Choroid plexus epithelial cell (primary cell): ENCODE measurements around the gene GPR37L1.
A peak's percentile ranks its signal among the peaks of the same experiment; 100 is the strongest.

Experiments
- DNase-seq: peaks from one replicate; pipeline ENCODE4 v3.0.0-alpha.2; 2010; ENCODE audit warnings: low read depth
- H3K4me3 ChIP-seq: 2 replicates; pipeline ENCODE4 v1.5.1; 2011; ENCODE audit warnings: low read depth, mild to moderate bottlenecking, control low read depth, low read length, moderate library complexity
- CTCF ChIP-seq: conservative IDR thresholded peaks from 2 replicates; pipeline ENCODE4 v1.5.1; 2011; ENCODE audit warnings: low read depth, mild to moderate bottlenecking, control low read depth, inconsistent platforms, low read length, moderate library complexity

GPR37L1 gene

GRCh38 chr1:202122639-202123335 lies at the start of gene GPR37L1:
Gene GPR37L1 (plus strand): TSS chr1:202122917. CDS start chr1:202122964, 47 bp downstream.
- peak; percentile 69 for TF ChIP-seq CTCF
- DNase-seq = peak; percentile 64
- H3K4me3 ChIP-seq = no peak within 1 kb of the TSS

GRCh38 chr1:202073206-202073605 lies 49.5 kb upstream of the GPR37L1 start:
- TF ChIP-seq CTCF = no peak
- H3K4me3 ChIP-seq = no peak overlapping the region
- DNase-seq = no peak

GRCh38 chr1:202074985-202075384 lies 47.7 kb upstream of the GPR37L1 start:
- no peak overlapping the region for H3K4me3 ChIP-seq
- TF ChIP-seq CTCF = no peak

GRCh38 chr1:202075389-202075788 lies 47.3 kb upstream of the GPR37L1 start:
- no peak for TF ChIP-seq CTCF
- no peak overlapping the region for H3K4me3 ChIP-seq
- no peak for DNase-seq

More at GRCh38 chr1:202074985-202075384, 47.7 kb upstream of the GPR37L1 start:
- no peak for DNase-seq

- TF ChIP-seq CTCF = no peak
- no peak overlapping the region for H3K4me3 ChIP-seq
- no peak for DNase-seq
These were observed 46.6 kb upstream of the GPR37L1 start for GRCh38 chr1:202076050-202076511.

- no peak for TF ChIP-seq CTCF
- no peak overlapping the region for H3K4me3 ChIP-seq
- no peak for DNase-seq
These were observed 44.5 kb upstream of the GPR37L1 start for GRCh38 chr1:202078241-202078640.

GRCh38 chr1:202081992-202082391 lies 40.7 kb upstream of the GPR37L1 start:
- H3K4me3 ChIP-seq = no peak overlapping the region
- no peak for TF ChIP-seq CTCF
- peak; percentile 20 for DNase-seq
